Large intestine (tissue), 3 donors: ENCODE measurements around the gene FLII. TPM values are rescaled to one million over a fixed set of nuclear protein-coding genes. Genes with fewer than 3 reads are reported as not detected.

Experiments
- DNase-seq, 2 donors: peaks; one replicate each; pipeline versions ENCODE4 v3.0.0 to v3.0.0-alpha.2; 2013
- H3K27ac ChIP-seq: one replicate; pipeline ENCODE4 v1.5.1; 2013; ENCODE audit warnings: low read length
- H3K27me3 ChIP-seq: 2 replicates; pipeline ENCODE4 v1.6.1; 2013; ENCODE audit warnings: low read length; ENCODE audit not compliant: control insufficient read depth, insufficient read depth
- H3K36me3 ChIP-seq: 2 replicates; pipeline ENCODE4 v1.6.1; 2013; ENCODE audit warnings: low read length; ENCODE audit not compliant: control insufficient read depth, insufficient read depth
- H3K4me1 ChIP-seq: one replicate; pipeline ENCODE4 v1.6.1; 2013; ENCODE audit warnings: low read length; ENCODE audit not compliant: control insufficient read depth, insufficient read depth
- H3K4me3 ChIP-seq: one replicate; pipeline ENCODE4 v1.5.1; 2013; ENCODE audit warnings: low read length
- H3K9me3 ChIP-seq: one replicate; pipeline ENCODE4 v1.6.1; 2013; ENCODE audit warnings: mild to moderate bottlenecking, low read depth, low read length, moderate library complexity; ENCODE audit not compliant: control insufficient read depth
- WGBS: methylation state at CpG from one replicate; pipeline ENCODE4 v1.1.5; 2013; ENCODE audit warnings: low lambda C conversion rate; ENCODE audit not compliant: insufficient coverage; 5-methylcytosine and 5-hydroxymethylcytosine counted together
- polyA plus RNA-seq: library from polyadenylated mRNA; unstranded; fragments of 120-200 nt; gene quantifications from one replicate; pipeline ENCODE4 v1.2.1, GENCODE V29; 2013

FLII gene
- polyA plus RNA-seq, 1 donor: 161 TPM

DNA sequence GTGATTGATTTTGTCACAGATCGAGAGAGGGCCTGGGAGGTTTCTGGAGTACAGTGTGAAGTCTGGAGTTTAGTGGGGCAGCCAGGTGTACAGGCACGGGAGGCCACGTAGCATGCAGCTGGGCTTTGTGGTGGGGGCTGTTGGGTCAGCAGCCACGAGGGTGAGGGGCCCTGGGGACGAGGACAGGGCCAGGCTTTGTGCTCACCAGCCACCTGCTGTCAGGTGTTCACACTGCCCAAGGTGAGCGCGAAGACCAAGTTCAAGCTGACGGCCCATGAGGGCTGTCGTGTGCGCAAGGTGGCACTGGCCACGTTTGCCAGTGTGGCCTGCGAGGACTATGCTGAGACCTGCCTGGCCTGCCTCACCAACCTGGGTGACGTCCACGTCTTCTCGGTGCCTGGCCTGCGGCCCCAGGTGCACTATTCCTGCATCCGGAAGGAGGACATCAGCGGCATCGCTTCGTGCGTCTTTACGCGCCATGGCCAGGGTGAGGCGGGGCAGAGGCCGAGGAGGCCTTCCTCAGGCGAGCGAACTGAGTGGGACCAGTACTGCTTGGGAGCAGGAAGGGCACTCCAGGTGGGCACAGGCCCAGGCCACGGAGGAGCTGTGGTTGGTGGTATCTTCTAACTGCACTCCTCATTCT is 17.2 kb downstream of the FLII start:
- WGBS: no CpG with 5 or more reads among the region's 28 CpGs
- Histone ChIP-seq H3K9me3 (peaks cover 2% of the 10 kb centered on the region), H3K4me3 (no peak overlapping the region), H3K36me3 (peaks cover 74% of the 10 kb centered on the region), H3K27ac (no peak overlapping the region), H3K4me1 (peaks cover 3% of the 10 kb centered on the region), H3K27me3 (no peaks in the 10 kb centered on the region)
- no peak for DNase-seq

DNA sequence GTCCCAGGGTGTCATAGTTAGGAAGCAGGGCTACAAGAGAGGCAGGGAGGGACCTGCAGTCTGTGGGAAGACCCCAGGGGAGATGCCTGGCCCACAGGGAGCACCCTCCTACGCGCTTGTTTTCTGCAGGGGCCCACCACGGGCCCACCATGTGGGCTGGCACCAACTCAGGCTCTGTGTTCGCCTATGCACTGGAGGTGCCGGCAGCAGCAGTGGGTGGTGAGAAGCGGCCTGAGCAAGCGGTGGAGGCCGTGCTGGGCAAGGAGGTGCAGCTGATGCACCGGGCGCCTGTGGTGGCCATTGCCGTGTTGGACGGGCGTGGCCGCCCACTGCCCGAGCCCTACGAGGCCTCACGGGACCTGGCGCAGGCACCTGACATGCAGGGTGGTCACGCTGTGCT is 18.1 kb downstream of the FLII start:
- peaks cover 2% of the 10 kb centered on the region for H3K9me3 ChIP-seq
- DNase-seq: no peak
- no peak overlapping the region for H3K27ac ChIP-seq
- no peaks in the 10 kb centered on the region for H3K27me3 ChIP-seq
- peaks cover 74% of the 10 kb centered on the region for H3K36me3 ChIP-seq
- H3K4me1 ChIP-seq: no peaks in the 10 kb centered on the region
- no CpG with 5 or more reads among the region's 19 CpGs for WGBS
- no peak overlapping the region for H3K4me3 ChIP-seq

DNA sequence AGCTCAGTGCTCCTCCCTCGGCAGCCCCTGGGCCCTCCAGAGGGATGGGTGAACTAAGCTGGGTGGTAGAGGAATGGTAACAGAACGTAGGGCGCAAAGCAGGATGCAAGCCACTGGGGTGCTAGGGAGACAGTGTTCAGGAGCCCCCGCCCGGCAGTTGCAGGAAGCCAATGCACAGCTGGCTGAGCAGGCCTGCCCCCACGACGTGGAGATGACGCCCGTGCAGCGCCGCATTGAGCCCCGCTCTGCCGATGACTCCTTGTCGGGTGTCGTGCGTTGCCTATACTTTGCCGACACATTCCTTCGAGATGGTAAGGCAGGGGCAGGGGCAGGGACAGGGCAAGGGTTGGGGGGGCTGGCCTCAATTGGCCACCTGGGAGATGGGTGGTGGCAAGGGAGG is 20.2 kb downstream of the FLII start:
- Histone ChIP-seq H3K4me1 (no peaks in the 10 kb centered on the region), H3K27ac (no peak overlapping the region), H3K36me3 (peaks cover 78% of the 10 kb centered on the region), H3K27me3 (no peaks in the 10 kb centered on the region), H3K9me3 (no peaks in the 10 kb centered on the region), H3K4me3 (no peak overlapping the region)
- WGBS: no CpG with 5 or more reads among the region's 18 CpGs
- DNase-seq: no peak

DNA sequence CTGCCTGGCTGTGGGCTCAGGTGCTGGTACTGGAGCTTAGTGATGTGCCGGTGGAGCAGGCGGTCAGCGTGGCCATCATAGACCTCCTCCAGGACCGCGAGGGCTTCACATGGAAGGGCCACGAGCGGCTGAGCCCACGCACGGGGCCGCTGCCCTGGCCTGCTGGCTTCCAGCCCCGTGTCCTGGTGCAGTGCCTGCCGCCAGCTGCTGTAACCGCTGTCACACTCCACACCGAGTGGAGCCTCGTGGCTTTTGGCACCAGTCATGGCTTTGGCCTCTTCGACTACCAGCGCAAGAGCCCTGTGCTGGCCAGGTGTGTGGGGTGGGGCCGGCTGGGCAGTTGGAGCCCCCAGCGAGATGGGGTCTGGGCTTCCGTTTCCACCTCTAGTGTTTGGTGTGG is 21.1 kb downstream of the FLII start:
- DNase-seq: no peak
- Histone ChIP-seq H3K27me3 (no peaks in the 10 kb centered on the region), H3K4me3 (no peak overlapping the region), H3K36me3 (peaks cover 77% of the 10 kb centered on the region), H3K9me3 (no peaks in the 10 kb centered on the region), H3K27ac (no peak overlapping the region), H3K4me1 (no peaks in the 10 kb centered on the region)
- WGBS: no CpG with 5 or more reads among the region's 20 CpGs

DNA sequence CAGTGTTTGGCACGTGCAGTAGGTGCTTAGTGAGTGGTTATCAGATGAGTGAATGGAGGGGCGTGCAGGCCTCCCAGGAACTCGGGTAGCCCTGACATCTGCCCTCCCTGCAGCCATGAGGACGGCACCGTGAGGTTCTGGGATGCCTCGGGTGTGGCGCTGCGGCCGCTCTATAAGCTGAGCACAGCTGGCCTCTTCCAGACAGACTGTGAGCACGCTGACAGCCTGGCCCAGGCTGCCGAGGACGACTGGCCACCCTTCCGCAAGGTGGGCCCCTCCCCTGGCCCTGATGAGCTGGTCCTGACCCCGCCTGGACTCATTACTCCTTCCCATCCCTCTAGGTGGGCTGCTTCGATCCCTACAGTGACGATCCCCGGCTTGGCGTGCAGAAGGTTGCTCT is 22.0 kb downstream of the FLII start:
- Histone ChIP-seq H3K36me3 (peaks cover 69% of the 10 kb centered on the region), H3K27ac (no peak overlapping the region), H3K27me3 (no peaks in the 10 kb centered on the region), H3K4me3 (no peak overlapping the region), H3K4me1 (no peaks in the 10 kb centered on the region), H3K9me3 (no peaks in the 10 kb centered on the region)
- no CpG with 5 or more reads among the region's 18 CpGs for WGBS
- DNase-seq: no peak

DNA sequence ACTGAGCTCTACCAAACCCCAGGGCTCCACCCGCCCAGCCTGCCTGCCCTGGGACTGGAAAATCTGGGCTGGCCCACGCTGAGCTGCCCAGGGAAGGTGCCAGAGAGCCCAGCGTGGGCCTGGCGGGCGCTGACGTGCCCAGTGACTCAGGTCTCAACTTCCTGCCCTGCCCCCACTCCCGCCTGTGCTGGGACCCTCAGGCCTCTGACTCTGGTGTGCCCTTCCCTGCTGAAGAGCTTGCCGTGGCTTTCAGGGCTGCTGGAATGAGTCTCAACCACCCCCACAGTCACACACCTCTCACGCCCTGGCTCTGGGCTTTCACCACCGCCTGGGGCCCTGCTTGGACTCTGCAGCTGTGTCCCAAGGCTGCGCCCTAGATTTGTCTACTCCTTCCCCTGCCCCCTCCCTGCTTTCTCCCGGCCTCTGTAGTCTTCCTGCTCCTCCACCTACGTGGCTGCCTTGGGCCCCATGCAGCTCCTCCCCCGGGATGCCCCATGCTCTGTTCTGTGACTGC is 22.7 kb downstream of the FLII start:
- Histone ChIP-seq H3K27ac (no peak overlapping the region), H3K4me3 (no peak overlapping the region), H3K27me3 (no peaks in the 10 kb centered on the region), H3K36me3 (peaks cover 62% of the 10 kb centered on the region), H3K9me3 (no peaks in the 10 kb centered on the region), H3K4me1 (no peaks in the 10 kb centered on the region)
- no CpG with 5 or more reads among the region's 14 CpGs for WGBS
- DNase-seq: no peak

DNA sequence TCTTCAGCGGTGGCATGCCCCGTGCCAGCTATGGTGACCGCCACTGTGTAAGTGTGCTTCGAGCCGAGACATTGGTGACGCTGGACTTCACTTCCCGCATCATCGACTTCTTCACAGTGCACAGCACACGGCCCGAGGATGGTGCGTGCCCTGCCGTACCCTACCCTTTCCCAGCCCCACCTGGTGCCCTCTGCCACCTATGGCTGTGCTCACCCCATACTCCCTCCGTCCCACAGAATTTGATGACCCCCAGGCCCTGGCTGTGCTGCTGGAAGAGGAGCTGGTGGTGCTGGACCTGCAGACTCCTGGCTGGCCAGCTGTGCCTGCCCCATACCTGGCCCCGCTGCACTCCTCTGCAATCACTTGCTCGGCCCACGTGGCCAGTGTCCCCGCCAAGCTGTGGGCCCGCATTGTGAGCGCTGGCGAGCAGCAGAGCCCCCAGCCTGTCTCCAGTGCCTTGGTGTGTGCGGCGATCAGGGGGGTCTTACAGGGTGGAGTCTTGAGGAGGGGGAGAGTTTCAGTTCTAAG is 23.6 kb downstream of the FLII start:
- no CpG with 5 or more reads among the region's 22 CpGs for WGBS
- Histone ChIP-seq H3K4me3 (no peak overlapping the region), H3K4me1 (no peaks in the 10 kb centered on the region), H3K9me3 (no peaks in the 10 kb centered on the region), H3K27ac (no peak overlapping the region), H3K36me3 (peaks cover 59% of the 10 kb centered on the region), H3K27me3 (no peaks in the 10 kb centered on the region)
- no peak for DNase-seq

DNA sequence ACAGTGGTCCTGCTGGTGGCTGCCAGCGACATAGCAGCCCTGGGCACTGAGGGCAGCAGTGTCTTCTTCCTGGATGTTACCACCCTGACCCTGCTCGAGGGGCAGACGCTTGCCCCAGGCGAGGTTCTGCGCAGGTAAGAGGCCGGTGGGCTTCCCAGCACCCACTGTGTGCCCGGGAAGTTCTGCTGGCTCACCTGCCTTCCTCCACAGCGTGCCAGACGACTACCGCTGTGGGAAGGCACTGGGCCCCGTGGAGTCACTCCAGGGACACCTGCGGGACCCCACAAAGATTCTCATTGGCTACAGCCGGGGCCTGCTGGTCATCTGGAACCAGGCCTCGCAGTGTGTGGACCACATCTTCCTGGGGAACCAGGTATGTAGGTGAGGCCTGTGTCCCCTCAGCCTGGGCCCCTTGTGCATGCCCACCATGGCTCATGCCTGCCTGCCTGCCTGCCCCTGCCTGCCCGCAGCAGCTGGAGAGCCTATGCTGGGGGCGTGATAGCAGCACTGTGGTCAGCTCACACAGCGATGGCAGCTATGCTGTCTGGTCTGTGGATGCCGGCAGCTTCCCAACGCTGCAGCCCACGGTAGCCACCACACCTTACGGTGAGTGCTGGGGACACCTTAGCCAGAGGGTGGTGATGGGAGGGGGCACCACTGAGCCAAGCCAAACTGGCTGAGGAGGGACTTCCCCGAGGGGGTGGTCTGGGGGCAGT is 24.6 kb downstream of the FLII start:
- no peak for DNase-seq
- H3K27ac ChIP-seq: no peak overlapping the region
- no peaks in the 10 kb centered on the region for H3K27me3 ChIP-seq
- no peaks in the 10 kb centered on the region for H3K9me3 ChIP-seq
- no peak overlapping the region for H3K4me3 ChIP-seq
- H3K36me3 ChIP-seq: peaks cover 52% of the 10 kb centered on the region
- no peaks in the 10 kb centered on the region for H3K4me1 ChIP-seq
- no CpG with 5 or more reads among the region's 22 CpGs for WGBS

DNA sequence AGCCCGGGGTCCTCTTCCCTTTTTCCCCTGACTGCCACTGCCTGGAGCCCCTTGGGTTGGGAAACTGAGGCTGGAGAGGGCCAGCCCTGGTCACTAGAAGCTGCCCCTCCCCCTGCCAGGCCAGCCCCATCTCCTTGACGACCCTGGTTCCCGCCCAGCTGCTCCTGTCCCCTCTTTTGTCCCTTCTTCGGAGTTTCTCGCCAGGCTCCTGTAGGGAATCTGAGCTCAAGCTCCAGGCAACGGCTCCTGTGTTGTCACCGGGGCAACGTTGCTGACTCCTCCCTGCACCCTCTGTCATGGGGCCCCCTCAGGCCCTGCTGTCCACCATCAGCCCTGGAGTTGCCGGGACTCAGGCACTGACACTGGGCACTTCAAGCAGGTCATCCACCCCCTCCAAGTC is 27.4 kb downstream of the FLII start:
- 70% methylated on average over 3 of the region's 9 CpGs for WGBS
- Histone ChIP-seq H3K9me3 (no peaks in the 10 kb centered on the region), H3K4me3 (no peak overlapping the region), H3K27ac (no peak overlapping the region), H3K4me1 (peaks cover 8% of the 10 kb centered on the region), H3K36me3 (peaks cover 30% of the 10 kb centered on the region), H3K27me3 (no peaks in the 10 kb centered on the region)
- DNase-seq: no peak

DNA sequence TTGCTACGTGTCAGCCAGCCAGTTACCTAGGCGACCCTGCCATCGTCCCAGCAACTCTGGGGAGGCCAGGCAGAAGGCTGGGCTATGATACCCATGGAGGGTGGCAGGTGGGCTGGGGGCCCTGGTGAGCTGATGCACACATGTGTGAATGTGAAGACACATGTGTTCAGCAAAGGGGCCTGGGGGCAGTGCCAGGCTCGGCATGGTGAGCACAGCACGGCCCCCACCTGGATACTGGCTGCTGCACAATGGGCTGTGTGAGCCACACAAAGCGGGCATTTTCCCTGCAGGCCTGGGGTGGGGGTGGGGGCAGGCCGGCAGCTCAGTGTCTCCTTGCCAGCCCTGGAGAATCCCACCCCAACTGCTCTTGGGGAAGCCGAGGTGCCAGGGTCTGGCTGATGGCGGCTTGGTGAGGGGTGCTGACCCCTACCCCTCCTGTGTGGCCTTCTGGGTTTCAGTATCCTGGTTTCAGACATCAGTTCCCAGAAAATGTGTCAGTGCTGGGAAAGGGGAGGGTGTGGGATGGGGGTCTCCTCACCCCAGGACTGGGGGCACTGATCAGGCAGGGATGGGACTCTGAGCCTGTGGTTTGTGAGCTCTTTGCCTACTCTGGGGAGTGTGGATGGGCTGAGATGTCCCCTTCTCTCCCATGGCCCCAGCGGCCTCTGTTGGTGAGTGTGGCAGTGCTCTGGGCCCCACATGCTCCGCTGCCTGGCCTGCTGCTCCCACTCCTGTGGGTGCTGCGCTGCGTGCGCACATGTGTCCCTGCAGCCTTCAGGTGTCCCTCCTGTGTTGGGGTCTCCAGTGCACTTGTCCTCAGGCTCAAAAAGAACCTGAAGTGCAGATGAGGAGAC is 28.0 kb downstream of the FLII start:
- peaks cover 24% of the 10 kb centered on the region for H3K36me3 ChIP-seq
- H3K4me1 ChIP-seq: peaks cover 8% of the 10 kb centered on the region
- no peak overlapping the region for H3K27ac ChIP-seq
- DNase-seq: no peak
- no CpG with 5 or more reads among the region's 14 CpGs for WGBS
- no peaks in the 10 kb centered on the region for H3K27me3 ChIP-seq
- no peak overlapping the region for H3K4me3 ChIP-seq
- H3K9me3 ChIP-seq: no peaks in the 10 kb centered on the region
